Body of pancreas (tissue), 4 donors: Measurements from ENCODE around the gene HOXA2. TPM values are rescaled to one million over a fixed set of nuclear protein-coding genes. Genes with fewer than 3 reads are reported as not detected.

Experiments used
- ATAC-seq: fragments of 150-250 bp; one replicate; pipeline ENCODE4 v1.9.1; 2016
- DNase-seq, 4 donors: peaks; one replicate each; pipeline ENCODE4 v3.0.0-alpha.2; 2019
- H3K27ac ChIP-seq, 4 donors: fragments of 200-600 bp; sonication (generic); 1 replicate in 3 of 4; 2 replicates in 1 of 4; pipeline versions ENCODE4 v1.5.1 to v1.6.1; 2016 to 2019; ENCODE audit warnings: mild to moderate bottlenecking in 1 of 4, mixed read lengths in 1 of 4, moderate library complexity in 1 of 4
- H3K27me3 ChIP-seq, 2 donors: fragments of 200-600 bp; sonication (generic); one replicate each; pipeline ENCODE4 v1.6.0; 2016; ENCODE audit warnings: mild to moderate bottlenecking in 1 of 2
- H3K36me3 ChIP-seq, 2 donors: fragments of 200-600 bp; sonication (generic); replicated peaks in 1 of 2; 2 replicates each; pipeline ENCODE4 v1.5.1; 2016; ENCODE audit warnings: low read depth in 2 of 2; ENCODE audit not compliant: insufficient read depth in 1 of 2
- H3K4me1 ChIP-seq: fragments of 200-600 bp; sonication (generic); one replicate; pipeline ENCODE4 v1.6.0; 2016
- H3K4me3 ChIP-seq, 2 donors: fragments of 200-600 bp; sonication (generic); 1 replicate in 1 of 2; 2 replicates in 1 of 2; pipeline ENCODE4 v1.5.1; 2016 to 2019
- H3K9me3 ChIP-seq, 3 donors: fragments of 200-600 bp; sonication (generic); 1 replicate in 2 of 3; 2 replicates in 1 of 3; pipeline ENCODE4 v1.5.1; 2016
- CTCF ChIP-seq, 7 experiments: fragments of 450-650 bp in 4 of 7; fragments of 200-600 bp in 3 of 7; sonication (generic) in 3 of 7; IDR thresholded peaks; one replicate each; pipeline ENCODE4 v1.5.1; 2016 to 2019; ENCODE audit warnings: antibody characterized with exemption in 7 of 7
- POLR2A ChIP-seq, 3 donors: fragments of 450-650 bp; IDR thresholded peaks; one replicate each; pipeline ENCODE4 v1.6.1; 2016; ENCODE audit warnings: antibody characterized with exemption in 3 of 3, mild to moderate bottlenecking in 2 of 3
- WGBS, 2 donors: methylation state at CpG; one replicate each; pipeline ENCODE4 v1.1.5; 2017; 5-methylcytosine and 5-hydroxymethylcytosine counted together
- intact Hi-C: fragments of 100-400 bp; cut with DNase I; formaldehyde crosslinking; loops from one replicate; pipeline ENCODE4 v1.15.1; 2023
- total RNA-seq, 2 donors: library from RNA; depleted of rRNA; stranded (reverse); fragments of >200 nt; gene quantifications; one replicate each; pipeline ENCODE4 v1.1.0, GENCODE V29; 2016

HOXA2 gene
- total RNA-seq, 2 donors from 2014 or later, result 0.66 TPM; not detected in 1

- ATAC-seq (no peak), DNase-seq (no peak)
- H3K36me3 ChIP-seq, result no peaks in the 10 kb centered on the region
- H3K9me3 ChIP-seq, result peaks cover 0 to 7% (median 0%) of the 10 kb centered on the region in 3 donors
- H3K4me3 ChIP-seq, result no peak overlapping the region
- intact Hi-C loops, result no loop called here
- no peak overlapping the region for H3K27ac ChIP-seq
- TF ChIP-seq POLR2A (IDR thresholded peaks at IDR 0.05) (no peak), CTCF (IDR thresholded peaks at IDR 0.05) (no peak)
- H3K4me1 ChIP-seq, result no peaks in the 10 kb centered on the region
- WGBS, 2 donors, result 70 to 73% methylated on average over 2 of the region's 2 CpGs
- peaks cover 0 to 13% of the 10 kb centered on the region in 2 donors for H3K27me3 ChIP-seq
Observed at GRCh38 chr7:27083646-27084045, 18.8 kb downstream of the HOXA2 start.

- TF ChIP-seq POLR2A (IDR thresholded peaks at IDR 0.05) (no peak), CTCF (IDR thresholded peaks at IDR 0.05) (no peak)
- no peaks in the 10 kb centered on the region for H3K27me3 ChIP-seq
- WGBS, 2 donors, result 75 to 80% methylated on average over 1 of the region's 1 CpG
- intact Hi-C loops, result no loop called here
- ATAC-seq (no peak), DNase-seq (no peak)
- H3K27ac ChIP-seq, result no peak overlapping the region
- no peaks in the 10 kb centered on the region for H3K36me3 ChIP-seq
- H3K4me1 ChIP-seq, result no peaks in the 10 kb centered on the region
- no peaks in the 10 kb centered on the region for H3K9me3 ChIP-seq
- no peak overlapping the region for H3K4me3 ChIP-seq
Observed at GRCh38 chr7:27082171-27082570, 20.3 kb downstream of the HOXA2 start.

- no peak for ATAC-seq
- H3K4me3 ChIP-seq, result no peak overlapping the region
- H3K36me3 ChIP-seq, result no peaks in the 10 kb centered on the region
- H3K4me1 ChIP-seq, result no peaks in the 10 kb centered on the region
- H3K9me3 ChIP-seq, result no peaks in the 10 kb centered on the region
- intact Hi-C loops, result no loop called here
- H3K27me3 ChIP-seq, result no peaks in the 10 kb centered on the region
- 49 to 55% methylated on average over 4 of the region's 4 CpGs for WGBS, 2 donors
- no peak for DNase-seq
- TF ChIP-seq CTCF (IDR thresholded peaks at IDR 0.05) (no peak), POLR2A (IDR thresholded peaks at IDR 0.05) (no peak)
- H3K27ac ChIP-seq, result no peak overlapping the region
Observed at GRCh38 chr7:27080844-27081436, 21.5 kb downstream of the HOXA2 start.

GRCh38 chr7:27079234-27079975 is 23.1 kb downstream of the HOXA2 start:
- WGBS, 2 donors, result 77 to 100% methylated on average over 1 of the region's 1 CpG
- TF ChIP-seq CTCF (IDR thresholded peaks at IDR 0.05) (no peak), POLR2A (IDR thresholded peaks at IDR 0.05) (no peak)
- H3K27ac ChIP-seq, result no peak overlapping the region
- no peaks in the 10 kb centered on the region for H3K4me1 ChIP-seq
- no peaks in the 10 kb centered on the region for H3K9me3 ChIP-seq
- no peaks in the 10 kb centered on the region for H3K36me3 ChIP-seq
- ATAC-seq (no peak), DNase-seq (no peak)
- H3K4me3 ChIP-seq, result no peak overlapping the region
- H3K27me3 ChIP-seq, result no peaks in the 10 kb centered on the region
- intact Hi-C loops, result no loop called here
